GM12878 (cell line): ENCODE data around the gene HMGN4. TPM values are rescaled to one million over a fixed set of nuclear protein-coding genes. Genes with fewer than 3 reads are reported as not detected.
A peak's percentile ranks its signal among the peaks of the same experiment; 100 is the strongest.

ENCODE experiments used
- ATF7 ChIP-seq: fragments of 450-650 bp; IDR thresholded peaks from 2 replicates; pipeline ENCODE4 v1.6.1; 2016; ENCODE audit warnings: low read depth, mild to moderate bottlenecking
- CHD2 ChIP-seq: IDR thresholded peaks from 2 replicates; pipeline ENCODE4 v1.6.1; 2011; ENCODE audit warnings: low read depth, low read length, improper control_type of control experiment, borderline replicate concordance
- CHD4 ChIP-seq: fragments of 200-600 bp; sonication (generic); IDR thresholded peaks from 2 replicates; pipeline ENCODE4 v1.6.1; 2016; ENCODE audit warnings: mild to moderate bottlenecking
- CREB1 ChIP-seq: IDR thresholded peaks from 2 replicates; pipeline ENCODE4 v1.6.1; 2012; ENCODE audit warnings: low read depth, mild to moderate bottlenecking, inconsistent platforms
- EGR1 ChIP-seq, 2 experiments: IDR thresholded peaks; 1 replicate in 1 of 2; 2 replicates in 1 of 2; pipeline ENCODE4 v1.6.1; 2011 to 2012; ENCODE audit warnings: low read depth in 2 of 2, low read length in 2 of 2, borderline replicate concordance in 1 of 2, mild to moderate bottlenecking in 1 of 2, moderate library complexity in 1 of 2
- IRF4 ChIP-seq: IDR thresholded peaks from 2 replicates; pipeline ENCODE4 v1.6.1; 2011; ENCODE audit warnings: low read depth, low read length
- KLF5 ChIP-seq: fragments of 450-650 bp; IDR thresholded peaks from 2 replicates; pipeline ENCODE4 v1.6.1; 2014; ENCODE audit warnings: mild to moderate bottlenecking; ENCODE audit not compliant: partially characterized antibody
- NR2C1 ChIP-seq: fragments of 450-650 bp; IDR thresholded peaks from 2 replicates; pipeline ENCODE4 v1.6.1; 2017; ENCODE audit warnings: antibody characterized with exemption, mild to moderate bottlenecking, moderate library complexity
- POLR2AphosphoS2 ChIP-seq: IDR thresholded peaks from 2 replicates; pipeline ENCODE4 v1.6.1; 2011; ENCODE audit warnings: low read depth, mild to moderate bottlenecking, low read length, improper control_type of control experiment, moderate library complexity
- RAD21 ChIP-seq: IDR thresholded peaks from 2 replicates; pipeline ENCODE4 v1.6.1; 2011; ENCODE audit warnings: mild to moderate bottlenecking, low read depth, low read length, moderate library complexity; ENCODE audit not compliant: insufficient read depth
- RBBP5 ChIP-seq: fragments of 200-600 bp; sonication (generic); conservative IDR thresholded peaks from 2 replicates; pipeline ENCODE4 v1.6.1; 2016
- SMARCA5 ChIP-seq: fragments of 450-650 bp; IDR thresholded peaks from 2 replicates; pipeline ENCODE4 v1.6.1; 2017; ENCODE audit warnings: mild to moderate bottlenecking
- SP1 ChIP-seq: IDR thresholded peaks from one replicate; pipeline ENCODE4 v1.6.1; 2011; ENCODE audit warnings: low read depth, low read length
- ZBED1 ChIP-seq: IDR thresholded peaks from 2 replicates; pipeline ENCODE4 v1.6.1; 2016; ENCODE audit warnings: borderline replicate concordance
- ZNF24 ChIP-seq: fragments of 450-650 bp; IDR thresholded peaks from 2 replicates; pipeline ENCODE4 v1.6.1; 2017; ENCODE audit warnings: antibody characterized with exemption, mild to moderate bottlenecking
- ZNF384 ChIP-seq: IDR thresholded peaks from 2 replicates; pipeline ENCODE4 v1.6.1; 2012; ENCODE audit warnings: low read depth, mild to moderate bottlenecking, low read length, improper control_type of control experiment, borderline replicate concordance
- polyA plus RNA-seq, 11 experiments: library from polyadenylated mRNA; depleted of rRNA in 4 of 11; unstranded in 6 of 11; stranded (reverse) in 5 of 11; fragments of >200 nt; fragmentation: Nextera tagmentation in 4 of 11; fragmentation: Illumina TruSeq in 1 of 11; extraction: Ambion mirVana in 4 of 11; extraction: Trizol in 1 of 11; gene quantifications; 1 replicate in 1 of 11; 2 replicates in 10 of 11; pipeline versions ENCODE4 v1.2.1 to v1.2.3, GENCODE V29; 2011 to 2016; ENCODE audit warnings: inconsistent platforms in 2 of 11, missing spikeins in 2 of 11, low read depth in 1 of 11
- total RNA-seq, 4 experiments: library from RNA; depleted of rRNA in 3 of 4; stranded (reverse); fragments of >200 nt in 3 of 4; fragmentation: Illumina TruSeq in 1 of 4; extraction: Trizol in 1 of 4; gene quantifications; 2 replicates each; pipeline versions ENCODE4 v1.2.1 to v1.2.3, GENCODE V29; 2013 to 2021
- TF ChIP-seq, protein P1 (sequence below): fragments of 450-650 bp; IDR thresholded peaks from 2 replicates; pipeline ENCODE4 v1.6.1; 2017; ENCODE audit warnings: mild to moderate bottlenecking, moderate library complexity
- TF ChIP-seq, protein P2 (sequence below): fragments of 450-650 bp; conservative IDR thresholded peaks from 2 replicates; pipeline ENCODE4 v1.6.1; 2017; ENCODE audit warnings: mild to moderate bottlenecking, moderate library complexity
- TF ChIP-seq, protein P3 (sequence below): fragments of 450-650 bp; IDR thresholded peaks from 2 replicates; pipeline ENCODE4 v1.6.1; 2017; ENCODE audit warnings: low read depth, mild to moderate bottlenecking, moderate library complexity
- TF ChIP-seq, protein P4 (sequence below): fragments of 450-650 bp; IDR thresholded peaks from 2 replicates; pipeline ENCODE4 v1.6.1; 2018; ENCODE audit warnings: borderline replicate concordance, mild to moderate bottlenecking; ENCODE audit not compliant: partially characterized antibody

Gene HMGN4
- total and polyA plus RNA-seq, 10 of the 15 experiments (the other 5 are each of a cell fraction or from before 2014, with no cell fraction given) = 26.7 to 99.1 (median 76.7) TPM

DNA sequence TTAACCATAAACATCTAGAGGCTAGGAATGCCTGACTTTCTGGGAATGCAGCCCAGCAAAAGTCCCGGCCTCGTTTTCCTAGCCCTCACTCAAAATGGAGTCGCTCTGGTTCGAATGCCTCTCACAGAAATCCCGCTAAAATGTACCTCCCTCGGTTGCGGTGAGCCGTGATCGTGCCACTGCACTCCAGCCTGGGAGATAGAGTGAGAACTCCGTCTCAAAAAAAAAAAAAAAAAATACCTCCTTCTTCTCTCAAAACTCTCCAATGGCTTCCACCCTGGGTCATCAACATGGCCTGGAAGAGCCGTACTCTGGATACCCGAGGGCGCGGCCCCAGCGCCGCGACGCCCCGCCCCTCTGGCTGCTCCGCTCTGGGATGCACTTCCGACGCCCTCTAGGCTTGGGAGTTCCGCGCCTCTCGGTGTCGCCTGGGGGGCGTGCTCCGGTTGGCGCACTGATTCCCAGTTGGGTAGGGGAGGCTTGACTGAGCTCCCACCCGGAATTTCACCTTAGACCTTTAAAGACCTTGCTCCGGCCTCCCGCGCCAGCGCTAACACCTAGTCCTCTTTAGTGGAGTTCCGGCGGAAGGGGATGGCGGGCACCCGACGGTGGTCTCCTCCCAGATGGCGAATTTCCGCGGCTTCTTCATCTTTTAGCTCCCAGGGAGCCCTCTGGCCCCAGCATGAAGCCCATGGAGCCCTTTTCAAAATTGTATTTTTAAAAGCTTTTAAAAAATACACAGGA is 12.3 kb downstream of the HMGN4 start (continued):
- TF ChIP-seq, protein P1, sequence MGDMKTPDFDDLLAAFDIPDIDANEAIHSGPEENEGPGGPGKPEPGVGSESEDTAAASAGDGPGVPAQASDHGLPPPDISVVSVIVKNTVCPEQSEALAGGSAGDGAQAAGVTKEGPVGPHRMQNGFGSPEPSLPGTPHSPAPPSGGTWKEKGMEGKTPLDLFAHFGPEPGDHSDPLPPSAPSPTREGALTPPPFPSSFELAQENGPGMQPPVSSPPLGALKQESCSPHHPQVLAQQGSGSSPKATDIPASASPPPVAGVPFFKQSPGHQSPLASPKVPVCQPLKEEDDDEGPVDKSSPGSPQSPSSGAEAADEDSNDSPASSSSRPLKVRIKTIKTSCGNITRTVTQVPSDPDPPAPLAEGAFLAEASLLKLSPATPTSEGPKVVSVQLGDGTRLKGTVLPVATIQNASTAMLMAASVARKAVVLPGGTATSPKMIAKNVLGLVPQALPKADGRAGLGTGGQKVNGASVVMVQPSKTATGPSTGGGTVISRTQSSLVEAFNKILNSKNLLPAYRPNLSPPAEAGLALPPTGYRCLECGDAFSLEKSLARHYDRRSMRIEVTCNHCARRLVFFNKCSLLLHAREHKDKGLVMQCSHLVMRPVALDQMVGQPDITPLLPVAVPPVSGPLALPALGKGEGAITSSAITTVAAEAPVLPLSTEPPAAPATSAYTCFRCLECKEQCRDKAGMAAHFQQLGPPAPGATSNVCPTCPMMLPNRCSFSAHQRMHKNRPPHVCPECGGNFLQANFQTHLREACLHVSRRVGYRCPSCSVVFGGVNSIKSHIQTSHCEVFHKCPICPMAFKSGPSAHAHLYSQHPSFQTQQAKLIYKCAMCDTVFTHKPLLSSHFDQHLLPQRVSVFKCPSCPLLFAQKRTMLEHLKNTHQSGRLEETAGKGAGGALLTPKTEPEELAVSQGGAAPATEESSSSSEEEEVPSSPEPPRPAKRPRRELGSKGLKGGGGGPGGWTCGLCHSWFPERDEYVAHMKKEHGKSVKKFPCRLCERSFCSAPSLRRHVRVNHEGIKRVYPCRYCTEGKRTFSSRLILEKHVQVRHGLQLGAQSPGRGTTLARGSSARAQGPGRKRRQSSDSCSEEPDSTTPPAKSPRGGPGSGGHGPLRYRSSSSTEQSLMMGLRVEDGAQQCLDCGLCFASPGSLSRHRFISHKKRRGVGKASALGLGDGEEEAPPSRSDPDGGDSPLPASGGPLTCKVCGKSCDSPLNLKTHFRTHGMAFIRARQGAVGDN = peak; percentile 99
- TF ChIP-seq, protein P2, sequence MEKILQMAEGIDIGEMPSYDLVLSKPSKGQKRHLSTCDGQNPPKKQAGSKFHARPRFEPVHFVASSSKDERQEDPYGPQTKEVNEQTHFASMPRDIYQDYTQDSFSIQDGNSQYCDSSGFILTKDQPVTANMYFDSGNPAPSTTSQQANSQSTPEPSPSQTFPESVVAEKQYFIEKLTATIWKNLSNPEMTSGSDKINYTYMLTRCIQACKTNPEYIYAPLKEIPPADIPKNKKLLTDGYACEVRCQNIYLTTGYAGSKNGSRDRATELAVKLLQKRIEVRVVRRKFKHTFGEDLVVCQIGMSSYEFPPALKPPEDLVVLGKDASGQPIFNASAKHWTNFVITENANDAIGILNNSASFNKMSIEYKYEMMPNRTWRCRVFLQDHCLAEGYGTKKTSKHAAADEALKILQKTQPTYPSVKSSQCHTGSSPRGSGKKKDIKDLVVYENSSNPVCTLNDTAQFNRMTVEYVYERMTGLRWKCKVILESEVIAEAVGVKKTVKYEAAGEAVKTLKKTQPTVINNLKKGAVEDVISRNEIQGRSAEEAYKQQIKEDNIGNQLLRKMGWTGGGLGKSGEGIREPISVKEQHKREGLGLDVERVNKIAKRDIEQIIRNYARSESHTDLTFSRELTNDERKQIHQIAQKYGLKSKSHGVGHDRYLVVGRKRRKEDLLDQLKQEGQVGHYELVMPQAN = no peak
- TF ChIP-seq RBBP5 (no peak), ZBED1 (no peak), KLF5 (no peak), CREB1 (peak; percentile 7; the same call in 1 of the 2 replicates), NR2C1 (no peak), RAD21 (no peak), POLR2AphosphoS2 (no peak), CHD4 (no peak), SMARCA5 (no peak; the same call in 1 of the 2 replicates), CHD2 (no peak), SP1 (no peak), EGR1 (IDR thresholded peaks at IDR 0.05; ENCODE audit: borderline replicate concordance in 1 of 2, low read depth in 2 of 2, low read length in 2 of 2) (no peak), ZNF24 (no peak), ZNF384 (no peak), ATF7 (no peak), IRF4 (no peak)
- TF ChIP-seq, protein P3, sequence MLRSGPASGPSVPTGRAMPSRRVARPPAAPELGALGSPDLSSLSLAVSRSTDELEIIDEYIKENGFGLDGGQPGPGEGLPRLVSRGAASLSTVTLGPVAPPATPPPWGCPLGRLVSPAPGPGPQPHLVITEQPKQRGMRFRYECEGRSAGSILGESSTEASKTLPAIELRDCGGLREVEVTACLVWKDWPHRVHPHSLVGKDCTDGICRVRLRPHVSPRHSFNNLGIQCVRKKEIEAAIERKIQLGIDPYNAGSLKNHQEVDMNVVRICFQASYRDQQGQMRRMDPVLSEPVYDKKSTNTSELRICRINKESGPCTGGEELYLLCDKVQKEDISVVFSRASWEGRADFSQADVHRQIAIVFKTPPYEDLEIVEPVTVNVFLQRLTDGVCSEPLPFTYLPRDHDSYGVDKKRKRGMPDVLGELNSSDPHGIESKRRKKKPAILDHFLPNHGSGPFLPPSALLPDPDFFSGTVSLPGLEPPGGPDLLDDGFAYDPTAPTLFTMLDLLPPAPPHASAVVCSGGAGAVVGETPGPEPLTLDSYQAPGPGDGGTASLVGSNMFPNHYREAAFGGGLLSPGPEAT = peak; percentile 72
- TF ChIP-seq, protein P4, sequence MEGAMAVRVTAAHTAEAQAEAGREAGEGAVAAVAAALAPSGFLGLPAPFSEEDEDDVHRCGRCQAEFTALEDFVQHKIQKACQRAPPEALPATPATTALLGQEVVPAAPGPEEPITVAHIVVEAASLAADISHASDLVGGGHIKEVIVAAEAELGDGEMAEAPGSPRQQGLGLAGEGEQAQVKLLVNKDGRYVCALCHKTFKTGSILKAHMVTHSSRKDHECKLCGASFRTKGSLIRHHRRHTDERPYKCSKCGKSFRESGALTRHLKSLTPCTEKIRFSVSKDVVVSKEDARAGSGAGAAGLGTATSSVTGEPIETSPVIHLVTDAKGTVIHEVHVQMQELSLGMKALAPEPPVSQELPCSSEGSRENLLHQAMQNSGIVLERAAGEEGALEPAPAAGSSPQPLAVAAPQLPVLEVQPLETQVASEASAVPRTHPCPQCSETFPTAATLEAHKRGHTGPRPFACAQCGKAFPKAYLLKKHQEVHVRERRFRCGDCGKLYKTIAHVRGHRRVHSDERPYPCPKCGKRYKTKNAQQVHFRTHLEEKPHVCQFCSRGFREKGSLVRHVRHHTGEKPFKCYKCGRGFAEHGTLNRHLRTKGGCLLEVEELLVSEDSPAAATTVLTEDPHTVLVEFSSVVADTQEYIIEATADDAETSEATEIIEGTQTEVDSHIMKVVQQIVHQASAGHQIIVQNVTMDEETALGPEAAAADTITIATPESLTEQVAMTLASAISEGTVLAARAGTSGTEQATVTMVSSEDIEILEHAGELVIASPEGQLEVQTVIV = no peak
